KMS-11 (cell line): ENCODE data around the gene DCHS2.

Source experiments
- H2AFZ ChIP-seq: fragments of 200-600 bp; sonication (generic); 2 replicates; pipeline ENCODE4 v1.6.1; 2016; ENCODE audit warnings: antibody characterized with exemption, mixed run types, low read depth
- H3K27ac ChIP-seq: fragments of 200-600 bp; sonication (generic); 2 replicates; pipeline ENCODE4 v1.6.1; 2016; ENCODE audit warnings: mild to moderate bottlenecking, mixed run types
- H3K27me3 ChIP-seq: fragments of 200-600 bp; sonication (generic); 2 replicates; pipeline ENCODE4 v1.6.1; 2017; ENCODE audit warnings: mild to moderate bottlenecking, low read depth, mixed run types, moderate library complexity; ENCODE audit not compliant: insufficient read depth
- H3K36me3 ChIP-seq: fragments of 200-600 bp; sonication (generic); 2 replicates; pipeline ENCODE4 v1.6.1; 2017; ENCODE audit warnings: mild to moderate bottlenecking, mixed run types; ENCODE audit not compliant: insufficient read depth
- H3K4me1 ChIP-seq: fragments of 200-600 bp; sonication (generic); 2 replicates; pipeline ENCODE4 v1.6.1; 2016; ENCODE audit warnings: mild to moderate bottlenecking, low read depth, mixed run types; ENCODE audit not compliant: poor library complexity, severe bottlenecking
- H3K4me2 ChIP-seq: fragments of 200-600 bp; sonication (generic); 2 replicates; pipeline ENCODE4 v1.7.0; 2016; ENCODE audit warnings: mild to moderate bottlenecking, mixed run types
- H3K4me3 ChIP-seq: fragments of 200-600 bp; sonication (generic); IDR thresholded peaks from 2 replicates; pipeline ENCODE4 v1.6.1; 2017; ENCODE audit warnings: low read depth, low read length, mixed read lengths; ENCODE audit not compliant: insufficient read depth
- H3K79me2 ChIP-seq: fragments of 200-600 bp; sonication (generic); 2 replicates; pipeline ENCODE4 v1.6.1; 2016; ENCODE audit warnings: low read depth, mixed run types; ENCODE audit not compliant: insufficient read depth
- H3K9ac ChIP-seq: fragments of 200-600 bp; sonication (generic); 2 replicates; pipeline ENCODE4 v1.6.1; 2016; ENCODE audit warnings: mild to moderate bottlenecking, mixed run types
- H4K20me1 ChIP-seq: fragments of 200-600 bp; sonication (generic); 2 replicates; pipeline ENCODE4 v1.6.1; 2016; ENCODE audit warnings: mild to moderate bottlenecking, mixed run types; ENCODE audit not compliant: insufficient read depth
- CTCF ChIP-seq: fragments of 200-600 bp; sonication (generic); conservative IDR thresholded peaks from 2 replicates; pipeline ENCODE4 v1.6.1; 2017; ENCODE audit warnings: low read depth, mild to moderate bottlenecking, antibody characterized with exemption, low read length, moderate library complexity, mixed read lengths

The DCHS2 gene

GRCh38 chr4:154354883-154355282 lies 136.7 kb downstream of the DCHS2 start:
- Histone ChIP-seq H3K4me3 (no peak overlapping the region), H4K20me1 (no peaks in the 10 kb centered on the region), H3K79me2 (no peaks in the 10 kb centered on the region), H3K9ac (no peak overlapping the region), H2AFZ (no peak overlapping the region), H3K27ac (no peak overlapping the region), H3K27me3 (no peaks in the 10 kb centered on the region), H3K4me2 (no peak overlapping the region), H3K4me1 (no peaks in the 10 kb centered on the region), H3K36me3 (no peaks in the 10 kb centered on the region)
- TF ChIP-seq CTCF = no peak

- Histone ChIP-seq H3K79me2 (no peaks in the 10 kb centered on the region), H3K4me3 (no peak overlapping the region), H3K9ac (no peak overlapping the region), H3K27ac (no peak overlapping the region), H2AFZ (no peak overlapping the region), H3K4me1 (no peaks in the 10 kb centered on the region), H4K20me1 (no peaks in the 10 kb centered on the region), H3K4me2 (no peak overlapping the region), H3K36me3 (no peaks in the 10 kb centered on the region), H3K27me3 (no peaks in the 10 kb centered on the region)
- peak; percentile 23 for TF ChIP-seq CTCF
Measured at GRCh38 chr4:154349829-154350228, 141.8 kb downstream of the DCHS2 start.

- H2AFZ ChIP-seq = no peak overlapping the region
- no peaks in the 10 kb centered on the region for H3K36me3 ChIP-seq
- no peaks in the 10 kb centered on the region for H4K20me1 ChIP-seq
- no peak overlapping the region for H3K4me2 ChIP-seq
- no peak overlapping the region for H3K27ac ChIP-seq
- no peak overlapping the region for H3K4me3 ChIP-seq
- no peaks in the 10 kb centered on the region for H3K79me2 ChIP-seq
- no peak overlapping the region for H3K9ac ChIP-seq
- H3K4me1 ChIP-seq = no peaks in the 10 kb centered on the region
- no peak for TF ChIP-seq CTCF
- no peaks in the 10 kb centered on the region for H3K27me3 ChIP-seq
Measured at GRCh38 chr4:154348657-154349056, 142.9 kb downstream of the DCHS2 start.

- no peak overlapping the region for H3K27ac ChIP-seq
- no peak overlapping the region for H3K4me2 ChIP-seq
- H3K27me3 ChIP-seq = no peaks in the 10 kb centered on the region
- H3K79me2 ChIP-seq = no peaks in the 10 kb centered on the region
- no peak overlapping the region for H3K4me3 ChIP-seq
- no peaks in the 10 kb centered on the region for H3K4me1 ChIP-seq
- H3K36me3 ChIP-seq = no peaks in the 10 kb centered on the region
- H3K9ac ChIP-seq = no peak overlapping the region
- H4K20me1 ChIP-seq = no peaks in the 10 kb centered on the region
- no peak overlapping the region for H2AFZ ChIP-seq
- no peak for TF ChIP-seq CTCF
Measured at GRCh38 chr4:154345359-154345758, 146.2 kb downstream of the DCHS2 start.
